ENCODE results near the gene RAB44. TPM values are rescaled to one million over a fixed set of nuclear protein-coding genes. Genes with fewer than 3 reads are reported as not detected.
"Not testable (repeated sequence)": the region's sequence is repeated elsewhere in the genome, so short reads cannot be mapped to it uniquely, and the experiment has no call there.

RAB44 gene, protein sequence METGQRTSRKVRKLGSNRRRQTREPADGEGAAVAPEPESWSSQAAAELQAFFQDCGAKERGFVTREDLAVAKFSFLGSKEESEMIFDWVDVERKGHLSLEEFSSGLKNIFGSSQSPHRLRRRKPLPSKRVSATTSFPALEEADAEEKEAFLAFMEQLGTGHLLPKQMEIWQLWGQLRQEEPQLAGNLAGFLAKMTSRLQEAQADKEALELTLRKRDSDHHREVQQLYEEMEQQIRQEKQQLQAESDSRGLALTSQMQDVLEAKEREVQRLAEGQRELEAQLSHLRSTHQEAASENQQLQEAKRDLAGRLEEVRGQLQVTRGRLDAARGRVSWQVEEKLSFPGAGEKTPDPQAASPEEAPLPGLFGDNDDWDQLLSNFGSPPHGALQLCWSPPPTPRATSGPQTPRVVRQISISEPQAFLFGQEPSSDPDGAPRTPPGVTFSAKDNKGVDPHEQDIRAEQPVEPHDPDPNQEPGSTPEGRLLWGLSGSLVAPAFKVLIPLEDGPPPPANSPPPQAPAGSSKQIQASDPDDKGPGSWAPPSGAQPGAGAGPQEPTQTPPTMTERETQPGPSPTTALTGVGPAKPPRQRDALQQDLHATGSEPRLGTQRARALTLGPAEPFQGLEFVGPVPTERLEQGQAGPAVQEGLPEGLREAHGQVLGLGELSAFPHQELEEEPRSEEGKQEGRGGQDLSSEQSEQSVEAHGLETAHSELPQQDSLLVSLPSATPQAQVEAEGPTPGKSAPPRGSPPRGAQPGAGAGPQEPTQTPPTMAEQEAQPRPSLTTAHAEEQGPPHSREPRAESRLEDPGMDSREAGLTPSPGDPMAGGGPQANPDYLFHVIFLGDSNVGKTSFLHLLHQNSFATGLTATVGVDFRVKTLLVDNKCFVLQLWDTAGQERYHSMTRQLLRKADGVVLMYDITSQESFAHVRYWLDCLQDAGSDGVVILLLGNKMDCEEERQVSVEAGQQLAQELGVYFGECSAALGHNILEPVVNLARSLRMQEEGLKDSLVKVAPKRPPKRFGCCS
- total RNA-seq, result not detected

DNA sequence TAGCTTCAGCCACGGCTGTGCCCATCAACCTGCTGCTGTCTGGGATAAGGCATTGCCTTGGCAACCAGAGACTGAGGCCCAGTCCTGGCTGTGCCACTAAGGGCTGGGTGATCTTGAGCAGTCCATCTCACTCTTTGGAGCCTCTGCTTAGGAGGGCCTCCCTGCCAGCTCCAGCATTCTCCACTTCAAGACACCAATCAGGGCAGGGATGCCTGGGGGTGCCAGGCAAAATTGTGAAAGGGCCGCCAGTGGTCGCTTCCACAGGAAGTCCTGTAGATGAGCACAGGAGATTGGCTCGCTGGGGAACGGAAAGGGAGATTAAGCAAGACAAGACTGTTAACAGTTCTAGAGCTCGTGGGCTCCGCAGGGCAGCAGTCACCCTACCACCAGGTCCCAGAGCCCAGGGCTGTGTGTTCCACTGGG is at the start of gene RAB44:
TSS of gene RAB44 (plus strand) at position 346 of the 423 bp plus-strand sequence. CDS start 6,410 bp downstream, outside the sequence.
- CTCF ChIA-PET, result interaction anchor here (0.7 to 1.9 kb wide), 3 partner anchors 17 to 63 kb away, joined by 3 to 8 read pairs (median 3); no protein-coding TSS in a partner anchor
- POLR2A ChIA-PET, result interaction anchor here (0.6 kb wide), 1 partner anchor 1459 kb away, joined by 6 read pairs; no protein-coding TSS in a partner anchor

DNA sequence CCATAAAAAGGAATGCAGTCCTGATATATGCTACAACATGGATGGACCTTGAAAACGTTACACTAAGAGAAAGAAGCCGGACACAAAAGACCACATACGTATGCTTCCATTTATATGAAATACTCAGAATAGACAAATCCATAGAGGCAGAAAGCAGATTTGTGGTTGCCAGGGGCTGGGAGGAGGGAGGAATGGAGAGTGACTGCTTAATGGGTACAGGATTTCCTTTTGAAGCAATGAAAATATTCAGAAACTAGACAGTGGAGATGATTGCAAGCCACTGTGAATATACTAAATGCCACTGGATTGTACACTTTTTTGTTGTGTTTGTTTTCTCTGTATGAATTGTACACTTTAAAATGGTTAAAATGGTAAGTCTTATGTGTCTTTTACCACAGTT is 48.5 kb upstream of the RAB44 start:
- CTCF ChIA-PET, result interaction anchor here (1.6 kb wide), 1 partner anchor 110 kb away, joined by 4 read pairs; no protein-coding TSS in a partner anchor
- POLR2A ChIA-PET, result no interaction called here

DNA sequence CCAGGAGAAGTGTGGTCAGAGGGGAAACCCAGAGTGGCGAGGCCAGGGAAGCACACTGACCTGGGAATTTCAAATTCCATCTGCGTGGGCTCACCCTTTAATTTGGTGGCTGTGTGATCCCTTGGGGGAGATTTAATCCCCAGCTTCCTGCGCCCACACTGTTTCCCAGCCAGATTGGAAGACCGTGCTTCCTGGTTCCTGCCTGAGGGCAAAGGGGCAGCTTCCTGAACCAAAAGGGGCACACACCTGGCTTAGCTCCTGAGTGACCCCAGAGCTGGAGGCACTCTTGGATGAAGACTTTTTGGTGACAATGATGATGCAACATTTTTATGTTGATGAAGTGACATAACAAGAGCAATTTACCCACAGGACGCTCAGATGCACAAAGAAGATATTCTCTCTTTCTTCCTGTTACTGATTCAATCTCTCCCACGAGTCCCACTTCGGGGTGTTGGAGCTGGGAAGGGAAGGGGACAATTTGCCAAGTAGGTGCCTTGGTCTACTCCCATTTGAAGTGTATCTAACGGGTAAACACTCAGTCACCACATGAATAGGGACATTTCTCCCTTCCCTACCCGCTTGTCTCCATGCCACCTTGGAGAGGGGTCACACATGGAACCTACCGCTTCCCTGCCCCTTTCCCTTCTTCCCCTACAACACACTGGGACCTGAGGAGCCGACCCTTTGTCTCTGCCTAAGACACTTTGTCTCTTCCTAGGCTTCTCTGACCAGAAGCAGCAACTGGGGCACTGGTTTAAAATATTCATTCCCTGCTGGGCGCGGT is 47.7 kb upstream of the RAB44 start:
- CTCF ChIA-PET, result interaction anchor here (1.6 kb wide), 1 partner anchor 110 kb away, joined by 4 read pairs; no protein-coding TSS in a partner anchor

DNA sequence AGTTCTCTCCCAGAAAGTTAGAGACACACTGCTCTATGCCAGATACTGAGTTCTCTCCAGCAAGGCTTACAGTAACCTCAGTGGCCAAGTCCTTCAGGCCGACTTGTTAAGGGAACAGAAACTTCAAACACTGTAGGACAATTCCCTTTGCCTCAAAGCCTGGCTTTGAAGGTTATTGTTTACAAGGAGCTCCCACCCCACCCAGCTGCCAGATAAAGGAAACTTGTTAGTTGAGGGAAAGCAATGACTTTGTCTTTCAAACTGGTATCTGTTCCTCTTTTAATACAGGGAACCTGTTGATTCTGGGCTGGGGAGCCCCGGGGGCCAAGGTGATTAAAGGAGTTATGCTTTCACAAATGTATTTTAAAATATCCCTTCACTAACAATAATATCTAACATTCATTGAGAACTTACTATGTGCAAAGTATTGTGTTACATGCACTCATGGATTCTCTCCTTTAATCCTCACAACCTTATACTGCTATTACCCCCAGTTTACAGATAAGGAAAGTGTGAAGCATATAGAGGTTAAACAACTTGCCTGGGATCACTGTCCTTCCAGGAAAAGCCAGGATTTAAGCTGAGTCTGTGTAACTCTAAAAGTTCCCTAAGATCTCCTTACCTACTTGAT is 46.7 kb upstream of the RAB44 start:
- ChIA-PET CTCF (no interaction called here), POLR2A (no interaction called here)

More for the DNA sequence above, 47.7 kb upstream of the RAB44 start:
- POLR2A ChIA-PET, result no interaction called here

DNA sequence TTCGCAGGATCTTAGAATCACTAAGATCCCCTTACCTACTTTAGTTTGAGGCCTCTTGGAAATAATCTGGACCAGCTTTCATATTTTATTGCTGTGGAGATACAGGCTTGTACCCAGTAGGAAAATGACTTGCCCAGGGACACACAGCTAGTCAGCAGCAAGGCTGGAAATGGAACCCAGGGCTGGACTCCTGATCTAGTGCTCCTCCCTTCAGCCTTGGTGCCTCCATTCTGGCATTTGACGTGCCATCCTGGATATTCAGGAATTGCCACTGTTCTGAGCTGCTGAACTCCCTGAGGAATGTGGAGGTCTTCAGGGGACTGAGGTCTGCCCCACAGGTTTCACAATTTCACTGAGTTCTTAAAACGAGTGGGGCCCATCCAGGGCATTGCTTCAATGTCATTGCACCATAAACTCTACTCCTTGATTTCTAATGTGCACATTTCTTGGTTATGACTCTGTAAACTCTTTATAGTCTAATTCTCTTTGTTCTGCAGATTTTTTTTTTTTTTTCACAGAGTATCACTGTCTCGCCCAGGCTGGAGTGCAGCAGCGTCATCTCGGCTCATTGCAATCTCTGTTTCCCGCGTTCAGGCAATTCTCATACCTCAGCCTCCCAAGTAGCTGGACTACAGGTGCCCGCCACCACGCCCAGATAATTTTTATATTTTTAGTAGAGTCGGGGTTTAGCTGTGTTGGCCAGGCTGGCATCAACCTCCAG is 45.8 kb upstream of the RAB44 start:
- POLR2A ChIA-PET, result no interaction called here
- CTCF ChIA-PET, result interaction anchor here (1.6 kb wide), 1 partner anchor 26 kb away, joined by 3 read pairs; no protein-coding TSS in a partner anchor

DNA sequence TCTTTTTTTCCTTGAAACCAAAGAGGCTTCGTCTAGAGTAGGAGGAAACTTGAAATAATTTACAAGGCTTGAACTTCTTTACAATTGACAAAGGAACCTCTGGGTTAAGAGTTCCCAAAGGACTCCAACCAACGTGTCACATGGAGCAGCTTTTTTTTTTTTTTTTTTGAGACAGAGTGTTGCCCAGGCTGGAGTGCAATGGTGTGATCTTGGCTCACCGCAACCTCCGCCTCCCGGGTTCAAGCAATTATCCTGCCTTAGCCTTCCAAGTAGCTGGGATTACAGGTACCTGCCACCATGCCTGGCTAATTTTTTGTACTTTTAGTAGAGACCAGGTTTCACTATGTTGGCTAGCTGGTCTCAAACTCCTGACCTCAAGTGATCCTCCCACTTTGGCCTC is 43.2 kb upstream of the RAB44 start:
- POLR2A ChIA-PET, result not testable (repeated sequence)
- CTCF ChIA-PET, result interaction anchor here (0.7 kb wide), 1 partner anchor 140 kb away, joined by 4 read pairs; no protein-coding TSS in a partner anchor

DNA sequence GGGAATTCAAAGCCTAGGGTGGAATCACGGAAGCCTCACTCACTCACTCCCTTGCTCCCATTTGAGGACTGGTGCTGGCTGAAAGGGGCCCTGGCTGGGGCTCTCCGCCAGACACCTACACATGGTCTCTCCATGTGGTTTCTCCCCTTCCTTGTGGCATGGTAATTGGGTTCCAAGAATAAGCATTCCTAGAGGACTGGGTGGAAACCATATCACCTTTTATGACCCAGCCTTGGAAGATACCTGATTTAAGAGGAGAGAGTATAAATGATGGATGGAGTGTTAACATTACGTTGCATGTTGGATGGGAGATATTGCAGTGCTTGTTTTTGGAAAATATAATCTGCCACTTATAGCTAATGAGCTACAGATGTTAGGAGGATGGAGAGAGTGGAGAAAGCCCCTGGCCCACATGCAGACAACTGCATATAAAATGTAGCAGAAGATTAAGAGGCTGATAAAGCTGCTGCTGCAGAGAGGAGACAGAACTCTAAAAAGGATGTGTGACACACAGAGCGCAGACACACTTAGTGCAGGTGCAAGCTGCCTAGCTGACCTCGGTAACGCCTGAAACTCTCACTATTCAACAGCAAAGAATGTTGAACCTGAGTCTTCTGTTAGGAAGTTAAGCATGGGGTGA is 42.4 kb upstream of the RAB44 start:
- ChIA-PET CTCF (no interaction called here), POLR2A (no interaction called here)

DNA sequence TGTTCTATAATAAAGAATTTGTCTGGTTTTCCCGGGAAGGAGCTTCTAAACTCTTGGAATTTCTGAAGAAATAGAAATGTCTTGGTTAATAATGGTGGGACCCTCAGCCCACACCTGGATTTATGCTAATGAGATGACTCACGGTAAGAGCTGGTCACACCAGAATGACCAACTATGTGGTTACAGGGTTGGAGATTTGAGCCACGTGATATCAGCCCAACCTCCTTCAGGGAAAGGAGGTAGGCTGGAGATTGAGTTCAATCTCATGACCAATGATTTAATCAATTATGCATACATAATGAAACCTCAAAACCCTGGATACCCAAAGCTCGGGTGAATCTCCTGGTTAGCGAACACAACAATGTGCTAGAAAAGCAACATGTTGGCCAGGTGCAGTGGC is 41.2 kb upstream of the RAB44 start:
- POLR2A ChIA-PET, result no interaction called here

DNA sequence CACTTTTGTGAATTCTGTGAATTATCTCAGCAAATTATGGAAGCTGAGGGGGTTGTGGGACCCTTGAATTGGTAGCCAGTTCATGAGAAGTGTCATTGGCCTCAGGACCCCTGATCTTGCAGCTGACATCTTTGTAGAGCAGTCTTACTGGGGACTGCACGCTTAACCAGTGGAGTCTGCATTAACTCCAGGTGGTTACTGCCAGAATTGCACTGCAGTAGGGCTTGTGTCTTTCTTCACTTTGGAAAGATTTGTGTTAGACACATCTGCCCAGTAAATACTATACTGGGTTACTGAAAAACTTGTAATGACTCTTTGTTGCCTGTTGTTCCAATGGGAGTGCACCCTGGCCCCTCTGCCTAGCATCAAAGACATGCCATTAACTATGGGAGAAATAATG is 40.4 kb upstream of the RAB44 start:
- CTCF ChIA-PET, result no interaction called here
- POLR2A ChIA-PET, result no interaction called here

More for the DNA sequence above, 41.2 kb upstream of the RAB44 start:
- CTCF ChIA-PET, result no interaction called here

DNA sequence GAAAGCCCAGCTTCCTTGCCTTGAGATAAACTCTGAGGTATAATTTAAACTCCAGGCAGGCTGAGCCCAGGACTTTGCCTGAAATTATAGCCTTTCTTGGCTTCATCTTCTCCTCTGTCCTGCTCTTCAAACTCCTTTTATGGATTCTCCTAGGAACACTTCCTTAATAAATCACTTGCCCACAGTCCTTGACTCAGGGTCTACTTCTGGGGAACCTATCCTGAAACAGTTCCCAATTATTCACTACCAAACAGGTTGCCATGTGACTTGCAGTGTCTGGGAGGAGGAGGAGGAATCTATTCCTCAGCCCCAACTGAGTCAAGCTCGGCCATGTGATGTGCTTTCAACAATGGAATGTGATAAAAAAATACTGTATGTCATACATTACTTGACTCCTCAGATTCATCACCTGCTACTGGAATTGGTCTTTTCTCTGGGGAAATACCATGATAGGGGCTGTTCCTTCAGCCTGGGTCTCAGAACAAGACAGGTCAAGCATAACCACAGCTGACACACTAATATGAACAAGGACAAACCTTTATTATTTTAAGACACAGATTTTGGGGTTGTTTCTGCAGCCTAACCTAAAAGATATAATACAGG is 39.6 kb upstream of the RAB44 start:
- ChIA-PET POLR2A (no interaction called here), CTCF (no interaction called here)

DNA sequence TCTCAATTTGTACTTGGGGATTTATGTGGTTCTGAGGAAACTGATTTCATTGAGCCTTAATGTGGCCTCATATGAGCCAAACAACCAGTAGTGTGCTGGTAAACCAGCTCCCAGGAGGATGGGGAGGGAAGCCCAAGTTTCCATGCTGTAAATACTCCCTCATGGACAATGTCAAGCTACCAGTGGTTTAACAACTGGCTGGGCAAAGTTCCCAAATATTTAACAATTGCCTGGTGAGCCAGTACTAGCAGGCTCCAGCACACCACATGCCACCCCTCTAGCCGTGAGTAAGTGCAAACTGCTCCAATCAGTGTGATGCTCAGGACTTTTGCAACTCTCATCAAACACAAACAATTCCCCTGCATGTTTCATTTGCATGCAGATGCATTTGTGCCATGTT is 38.4 kb upstream of the RAB44 start:
- POLR2A ChIA-PET, result no interaction called here
- CTCF ChIA-PET, result interaction anchor here (0.6 kb wide), 1 partner anchor 27 kb away, joined by 3 read pairs; no protein-coding TSS in a partner anchor

DNA sequence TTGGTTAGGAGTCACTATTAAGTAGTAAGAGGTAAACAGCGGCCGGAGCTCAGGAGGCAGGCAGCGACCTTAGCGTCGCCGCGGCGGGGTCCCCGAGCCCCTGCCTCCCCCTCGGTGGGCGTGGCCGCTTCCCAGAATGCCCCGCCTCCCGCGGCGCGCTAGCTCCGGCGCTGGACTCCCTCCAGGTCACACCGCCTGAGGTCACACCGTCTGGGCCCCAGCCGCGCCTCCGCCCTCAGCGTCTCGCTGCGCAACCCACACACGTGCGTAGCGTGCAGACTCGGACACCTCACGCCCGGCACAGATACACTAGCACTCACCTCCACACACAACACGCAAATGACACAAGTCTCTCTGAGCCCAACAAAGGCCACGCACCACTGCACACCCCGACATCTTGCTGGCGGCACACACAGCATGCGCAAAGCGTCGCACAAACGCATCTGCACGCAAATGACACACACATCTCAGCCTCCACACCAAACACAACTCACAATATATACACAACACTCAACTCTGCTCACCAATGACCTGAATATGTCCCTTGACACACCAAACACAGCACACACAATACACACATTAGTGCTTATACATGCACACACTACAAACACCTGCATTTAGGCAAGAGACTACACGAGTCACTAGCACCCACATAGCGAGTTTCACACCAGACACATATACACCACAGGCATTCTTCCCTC is 36.7 kb upstream of the RAB44 start:
- POLR2A ChIA-PET, result no interaction called here
- CTCF ChIA-PET, result no interaction called here

DNA sequence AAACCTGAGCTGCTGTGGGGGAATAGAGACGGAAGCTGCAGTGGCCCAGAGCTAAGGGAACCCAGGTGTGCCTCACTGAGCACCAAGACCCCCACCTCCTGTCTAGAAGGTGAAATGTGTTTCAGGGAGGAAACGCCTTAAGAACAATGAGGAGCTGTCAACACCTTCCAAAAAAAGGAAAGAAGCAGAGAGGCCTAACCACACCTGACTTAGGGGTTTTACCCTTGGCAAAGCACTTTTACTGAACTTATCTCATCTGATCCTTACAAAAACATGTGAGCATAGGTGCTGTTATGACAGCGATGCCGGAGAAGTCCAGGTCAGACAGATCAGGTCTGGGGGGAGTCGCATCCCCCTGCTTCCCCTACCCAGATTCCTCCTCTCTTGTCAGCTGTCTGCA is 35.2 kb upstream of the RAB44 start:
- CTCF ChIA-PET, result interaction anchor here (1.2 kb wide), 1 partner anchor 104 kb away, joined by 4 read pairs; no protein-coding TSS in a partner anchor
- POLR2A ChIA-PET, result no interaction called here

DNA sequence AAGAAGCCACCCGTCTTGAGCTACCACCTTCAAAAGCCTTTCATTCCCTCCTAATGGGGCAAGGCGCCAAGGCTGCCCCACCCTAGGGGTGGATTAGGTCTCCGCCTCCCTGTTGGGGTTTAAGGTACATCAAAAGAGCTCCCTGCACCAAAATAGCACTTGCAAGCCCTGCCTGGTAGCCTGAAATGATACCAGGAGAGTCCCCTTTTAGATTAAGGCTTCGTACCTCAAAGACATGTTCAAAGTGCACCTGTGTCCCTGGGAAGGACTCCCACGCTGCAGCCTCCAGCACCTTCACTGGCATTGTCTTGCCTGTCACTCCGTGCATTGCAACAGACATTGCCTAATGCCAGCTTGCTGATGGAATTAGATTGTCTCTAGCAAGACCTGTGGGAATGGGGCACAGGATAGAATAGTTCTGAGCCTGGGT is 34.8 kb upstream of the RAB44 start:
- ChIA-PET CTCF (interaction anchor here (1.2 kb wide), 1 partner anchor 104 kb away, joined by 4 read pairs; no protein-coding TSS in a partner anchor), POLR2A (no interaction called here)

DNA sequence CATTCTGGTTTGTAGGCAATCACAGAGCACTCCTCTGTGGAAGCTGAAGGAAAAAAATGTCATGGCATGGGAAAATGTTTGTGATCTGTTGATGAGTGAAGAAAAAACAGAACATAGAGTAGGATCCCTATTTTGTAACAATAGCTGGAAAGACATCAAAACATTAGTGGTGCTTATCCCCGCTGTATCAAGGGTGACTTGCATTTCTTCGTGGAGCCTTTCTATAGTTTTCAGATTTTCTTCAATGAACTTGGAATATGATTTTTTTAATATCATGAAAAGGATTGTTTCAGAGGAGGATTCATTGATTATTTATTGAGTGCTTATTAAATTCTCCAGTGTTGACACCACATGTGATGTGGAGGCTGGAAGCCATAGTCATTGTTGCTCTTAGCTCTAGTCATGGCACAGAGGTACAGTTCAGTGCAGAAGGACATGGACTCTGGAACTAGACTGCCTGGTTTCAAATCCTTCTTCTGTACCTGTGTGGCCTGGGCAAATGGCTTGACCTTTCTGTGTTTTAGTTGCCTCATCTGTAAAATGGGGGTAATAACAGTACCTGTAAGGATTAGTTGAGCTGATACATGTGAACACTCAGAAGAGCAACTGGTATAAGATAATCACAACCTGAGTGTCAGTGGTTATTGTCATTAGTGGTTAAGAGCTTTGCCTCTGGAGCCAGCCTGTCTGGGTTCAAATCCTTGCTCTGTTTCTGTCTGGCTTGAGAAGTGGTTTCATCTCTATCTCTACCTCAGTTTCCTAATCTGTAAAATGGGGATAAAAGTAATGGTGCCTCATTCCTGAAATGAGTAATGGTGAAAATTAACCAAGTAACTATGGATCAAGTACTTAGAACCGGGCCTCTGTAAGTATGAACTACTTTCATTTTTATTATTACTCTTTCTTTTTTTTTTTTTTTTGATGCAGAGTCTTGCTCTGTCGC is 33.9 kb upstream of the RAB44 start:
- POLR2A ChIA-PET, result no interaction called here
- CTCF ChIA-PET, result interaction anchor here (0.7 to 1.2 kb wide), 3 partner anchors 16 to 103 kb away, joined by 4 to 5 read pairs (median 4); no protein-coding TSS in a partner anchor
